DND-41 (cell line): ENCODE results near the gene MACROD2.

Source experiments
- CTCF ChIP-seq: IDR thresholded peaks from 2 replicates; pipeline ENCODE4 v1.5.1; 2012; ENCODE audit warnings: borderline replicate concordance, low read length, moderate library complexity, mild to moderate bottlenecking; ENCODE audit not compliant: poor library complexity, severe bottlenecking; ENCODE audit errors: extremely low read depth
- EZH2 ChIP-seq: IDR thresholded peaks from 3 replicates; pipeline ENCODE4 v1.6.1; 2012; ENCODE audit warnings: borderline replicate concordance, low read depth, mild to moderate bottlenecking, moderate library complexity, low read length, inconsistent platforms; ENCODE audit not compliant: severe bottlenecking

- TF ChIP-seq CTCF (no peak), EZH2 (no peak)
Measured at GRCh38 chr20:14801591-14802325, 806.4 kb downstream of the MACROD2 start.
